Measurements from ENCODE around the gene TCEAL8.

TCEAL8 gene, protein sequence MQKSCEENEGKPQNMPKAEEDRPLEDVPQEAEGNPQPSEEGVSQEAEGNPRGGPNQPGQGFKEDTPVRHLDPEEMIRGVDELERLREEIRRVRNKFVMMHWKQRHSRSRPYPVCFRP

DNA sequence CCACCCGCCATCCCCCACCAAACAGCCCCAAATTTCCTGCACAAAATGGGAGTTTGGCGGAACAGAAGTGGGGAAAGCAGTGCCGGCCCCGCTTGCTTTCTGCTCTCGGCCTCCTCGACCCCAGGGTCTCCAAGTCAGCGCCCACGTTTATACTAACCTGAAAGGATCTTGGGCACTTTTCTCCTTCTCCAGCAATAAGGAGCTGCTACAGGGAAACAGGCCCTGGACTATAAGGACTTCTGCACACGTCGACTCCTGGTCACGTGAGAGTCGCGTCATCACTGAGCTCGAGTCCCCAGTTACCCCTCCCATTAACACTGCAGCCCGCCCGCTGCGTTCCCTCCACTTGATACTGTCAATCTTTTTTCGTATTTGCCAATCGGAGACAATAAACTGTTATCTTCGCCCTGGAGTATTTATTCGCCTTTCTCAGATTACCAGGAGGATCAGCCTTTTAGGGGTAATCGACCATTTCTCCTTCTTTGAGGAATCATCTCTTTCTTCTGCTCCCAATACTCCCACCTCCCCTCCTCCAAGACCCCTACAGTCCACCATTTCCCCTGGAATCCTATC lies at the start of gene TCEAL8:
TSS of gene TCEAL8 (minus strand) at position 235 of the 573 bp plus-strand sequence. CDS start 1,176 bp downstream, outside the sequence.
- TF ChIP-seq NFIC (IDR thresholded peaks at IDR 0.05) = no peak
- TF ChIP-seq, protein P1, sequence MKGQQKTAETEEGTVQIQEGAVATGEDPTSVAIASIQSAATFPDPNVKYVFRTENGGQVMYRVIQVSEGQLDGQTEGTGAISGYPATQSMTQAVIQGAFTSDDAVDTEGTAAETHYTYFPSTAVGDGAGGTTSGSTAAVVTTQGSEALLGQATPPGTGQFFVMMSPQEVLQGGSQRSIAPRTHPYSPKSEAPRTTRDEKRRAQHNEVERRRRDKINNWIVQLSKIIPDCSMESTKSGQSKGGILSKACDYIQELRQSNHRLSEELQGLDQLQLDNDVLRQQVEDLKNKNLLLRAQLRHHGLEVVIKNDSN (IDR thresholded peaks at IDR 0.05) = no peak
- no peak for TF ChIP-seq CREB1 (IDR thresholded peaks at IDR 0.05; ENCODE audit: low read depth)
- TF ChIP-seq, protein P2, sequence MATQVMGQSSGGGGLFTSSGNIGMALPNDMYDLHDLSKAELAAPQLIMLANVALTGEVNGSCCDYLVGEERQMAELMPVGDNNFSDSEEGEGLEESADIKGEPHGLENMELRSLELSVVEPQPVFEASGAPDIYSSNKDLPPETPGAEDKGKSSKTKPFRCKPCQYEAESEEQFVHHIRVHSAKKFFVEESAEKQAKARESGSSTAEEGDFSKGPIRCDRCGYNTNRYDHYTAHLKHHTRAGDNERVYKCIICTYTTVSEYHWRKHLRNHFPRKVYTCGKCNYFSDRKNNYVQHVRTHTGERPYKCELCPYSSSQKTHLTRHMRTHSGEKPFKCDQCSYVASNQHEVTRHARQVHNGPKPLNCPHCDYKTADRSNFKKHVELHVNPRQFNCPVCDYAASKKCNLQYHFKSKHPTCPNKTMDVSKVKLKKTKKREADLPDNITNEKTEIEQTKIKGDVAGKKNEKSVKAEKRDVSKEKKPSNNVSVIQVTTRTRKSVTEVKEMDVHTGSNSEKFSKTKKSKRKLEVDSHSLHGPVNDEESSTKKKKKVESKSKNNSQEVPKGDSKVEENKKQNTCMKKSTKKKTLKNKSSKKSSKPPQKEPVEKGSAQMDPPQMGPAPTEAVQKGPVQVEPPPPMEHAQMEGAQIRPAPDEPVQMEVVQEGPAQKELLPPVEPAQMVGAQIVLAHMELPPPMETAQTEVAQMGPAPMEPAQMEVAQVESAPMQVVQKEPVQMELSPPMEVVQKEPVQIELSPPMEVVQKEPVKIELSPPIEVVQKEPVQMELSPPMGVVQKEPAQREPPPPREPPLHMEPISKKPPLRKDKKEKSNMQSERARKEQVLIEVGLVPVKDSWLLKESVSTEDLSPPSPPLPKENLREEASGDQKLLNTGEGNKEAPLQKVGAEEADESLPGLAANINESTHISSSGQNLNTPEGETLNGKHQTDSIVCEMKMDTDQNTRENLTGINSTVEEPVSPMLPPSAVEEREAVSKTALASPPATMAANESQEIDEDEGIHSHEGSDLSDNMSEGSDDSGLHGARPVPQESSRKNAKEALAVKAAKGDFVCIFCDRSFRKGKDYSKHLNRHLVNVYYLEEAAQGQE (IDR thresholded peaks at IDR 0.05; ENCODE audit: low read depth) = no peak
- no peak for TF ChIP-seq EGR1 (IDR thresholded peaks at IDR 0.05)
- TF ChIP-seq, protein P3, sequence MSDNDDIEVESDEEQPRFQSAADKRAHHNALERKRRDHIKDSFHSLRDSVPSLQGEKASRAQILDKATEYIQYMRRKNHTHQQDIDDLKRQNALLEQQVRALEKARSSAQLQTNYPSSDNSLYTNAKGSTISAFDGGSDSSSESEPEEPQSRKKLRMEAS (IDR thresholded peaks at IDR 0.05) = no peak
- TF ChIP-seq TAF1 (IDR thresholded peaks at IDR 0.05; ENCODE audit: low read depth) = no peak
- no peak for TF ChIP-seq EP300 (IDR thresholded peaks at IDR 0.05; ENCODE audit: borderline replicate concordance)
- no peak for TF ChIP-seq ZBTB7A (IDR thresholded peaks at IDR 0.05; ENCODE audit: low read depth)
- no peak for TF ChIP-seq YY1 (IDR thresholded peaks at IDR 0.05; ENCODE audit: low read depth)
- TF ChIP-seq TCF12 (IDR thresholded peaks at IDR 0.05; ENCODE audit: low read depth) = no peak

DNA sequence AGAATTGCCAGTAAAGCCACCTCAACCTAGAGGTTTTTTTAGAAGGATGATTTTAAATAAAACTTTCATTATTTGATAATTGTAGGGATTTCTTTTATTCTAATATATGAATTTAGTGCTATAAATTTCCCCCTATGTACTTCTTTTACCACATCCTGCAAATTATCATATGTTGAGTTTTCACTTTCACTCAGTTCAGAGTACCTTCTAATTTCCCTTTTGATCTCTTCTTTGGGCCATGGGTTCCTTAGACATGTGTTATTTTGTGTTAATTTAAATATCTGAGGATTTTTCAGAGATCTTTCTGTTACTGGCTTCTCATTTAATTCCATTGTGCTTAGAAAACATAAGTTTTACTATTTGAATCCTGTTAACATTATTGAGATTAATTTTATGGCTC lies 49.8 kb upstream of the TCEAL8 start:
- TF ChIP-seq YY1 (IDR thresholded peaks at IDR 0.05; ENCODE audit: low read depth) (no peak), TCF12 (IDR thresholded peaks at IDR 0.05; ENCODE audit: low read depth) (no peak), TEAD4 (IDR thresholded peaks at IDR 0.05) (no peak), CREB1 (IDR thresholded peaks at IDR 0.05; ENCODE audit: low read depth) (no peak), TAF1 (IDR thresholded peaks at IDR 0.05; ENCODE audit: low read depth) (no peak), FOXM1 (IDR thresholded peaks at IDR 0.05; ENCODE audit: borderline replicate concordance, low read depth) (no peak), NFIC (IDR thresholded peaks at IDR 0.05) (no peak), RAD21 (IDR thresholded peaks at IDR 0.05; ENCODE audit: low read depth) (no peak), EP300 (IDR thresholded peaks at IDR 0.05; ENCODE audit: borderline replicate concordance) (no peak), CEBPB (IDR thresholded peaks at IDR 0.05) (no peak), EGR1 (IDR thresholded peaks at IDR 0.05) (no peak), ZBTB7A (IDR thresholded peaks at IDR 0.05; ENCODE audit: low read depth) (no peak)
- TF ChIP-seq, protein P1 (IDR thresholded peaks at IDR 0.05) = no peak
- TF ChIP-seq, protein P2 (IDR thresholded peaks at IDR 0.05; ENCODE audit: low read depth) = no peak
- TF ChIP-seq, protein P3 (IDR thresholded peaks at IDR 0.05) = no peak

DNA sequence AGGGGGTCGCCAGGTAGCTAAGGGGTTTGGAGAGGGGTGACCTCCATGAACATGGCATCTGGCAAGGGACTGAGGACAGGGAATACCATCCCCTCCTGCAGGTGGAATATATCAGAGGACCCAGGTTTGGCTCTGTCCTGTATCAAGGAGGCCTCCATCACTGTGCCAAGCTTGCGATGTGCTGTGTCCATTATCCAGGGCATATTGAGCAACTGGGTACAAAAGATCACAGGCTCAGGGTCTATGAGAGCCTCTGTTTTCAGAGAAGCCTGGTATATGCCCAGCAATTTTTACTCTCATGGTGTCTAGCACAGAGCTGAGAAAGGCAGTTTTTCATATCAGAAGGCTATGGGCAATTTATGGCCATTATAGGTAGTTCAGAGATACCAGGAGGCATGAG lies 38.2 kb upstream of the TCEAL8 start:
- TF ChIP-seq FOXM1 (IDR thresholded peaks at IDR 0.05; ENCODE audit: borderline replicate concordance, low read depth) (no peak), CREB1 (IDR thresholded peaks at IDR 0.05; ENCODE audit: low read depth) (no peak), TEAD4 (IDR thresholded peaks at IDR 0.05) (no peak), NFIC (IDR thresholded peaks at IDR 0.05) (no peak), ZBTB7A (IDR thresholded peaks at IDR 0.05; ENCODE audit: low read depth) (no peak), TAF1 (IDR thresholded peaks at IDR 0.05; ENCODE audit: low read depth) (no peak), EGR1 (IDR thresholded peaks at IDR 0.05) (no peak), TCF12 (IDR thresholded peaks at IDR 0.05; ENCODE audit: low read depth) (no peak), EP300 (IDR thresholded peaks at IDR 0.05; ENCODE audit: borderline replicate concordance) (no peak), YY1 (IDR thresholded peaks at IDR 0.05; ENCODE audit: low read depth) (no peak), CEBPB (IDR thresholded peaks at IDR 0.05) (no peak), RAD21 (IDR thresholded peaks at IDR 0.05; ENCODE audit: low read depth) (no peak)
- TF ChIP-seq, protein P3 (IDR thresholded peaks at IDR 0.05) = no peak
- TF ChIP-seq, protein P1 (IDR thresholded peaks at IDR 0.05) = no peak
- TF ChIP-seq, protein P2 (IDR thresholded peaks at IDR 0.05; ENCODE audit: low read depth) = no peak
